Measurements from ENCODE around the gene WDR18.

Gene WDR18

DNA sequence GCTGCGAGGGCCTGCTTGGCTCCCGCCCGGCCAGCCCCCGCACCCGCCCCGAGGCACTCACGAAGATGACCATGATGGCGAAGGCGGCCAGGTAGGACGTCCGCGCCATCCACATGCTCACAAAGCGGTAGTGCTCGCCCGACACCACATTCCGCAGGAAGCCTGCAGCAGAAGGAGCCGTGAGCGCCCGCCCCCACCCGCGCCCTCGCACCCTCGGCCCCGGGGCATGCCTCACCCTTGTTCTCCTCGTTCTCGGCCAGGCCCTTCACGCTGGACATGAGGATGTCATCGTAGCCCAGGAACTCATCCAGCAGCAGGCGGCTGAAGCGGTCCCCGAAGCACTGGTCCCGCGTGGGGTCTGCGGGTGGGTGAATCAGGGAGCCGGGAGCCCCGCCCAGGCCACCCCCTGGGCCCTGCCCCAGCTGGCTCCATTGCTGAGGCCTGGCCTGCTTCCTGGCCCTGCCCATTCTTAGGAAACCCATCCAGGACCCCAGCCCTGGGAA, 27.7 kb downstream of the WDR18 start:
- TF ChIP-seq, protein P1, sequence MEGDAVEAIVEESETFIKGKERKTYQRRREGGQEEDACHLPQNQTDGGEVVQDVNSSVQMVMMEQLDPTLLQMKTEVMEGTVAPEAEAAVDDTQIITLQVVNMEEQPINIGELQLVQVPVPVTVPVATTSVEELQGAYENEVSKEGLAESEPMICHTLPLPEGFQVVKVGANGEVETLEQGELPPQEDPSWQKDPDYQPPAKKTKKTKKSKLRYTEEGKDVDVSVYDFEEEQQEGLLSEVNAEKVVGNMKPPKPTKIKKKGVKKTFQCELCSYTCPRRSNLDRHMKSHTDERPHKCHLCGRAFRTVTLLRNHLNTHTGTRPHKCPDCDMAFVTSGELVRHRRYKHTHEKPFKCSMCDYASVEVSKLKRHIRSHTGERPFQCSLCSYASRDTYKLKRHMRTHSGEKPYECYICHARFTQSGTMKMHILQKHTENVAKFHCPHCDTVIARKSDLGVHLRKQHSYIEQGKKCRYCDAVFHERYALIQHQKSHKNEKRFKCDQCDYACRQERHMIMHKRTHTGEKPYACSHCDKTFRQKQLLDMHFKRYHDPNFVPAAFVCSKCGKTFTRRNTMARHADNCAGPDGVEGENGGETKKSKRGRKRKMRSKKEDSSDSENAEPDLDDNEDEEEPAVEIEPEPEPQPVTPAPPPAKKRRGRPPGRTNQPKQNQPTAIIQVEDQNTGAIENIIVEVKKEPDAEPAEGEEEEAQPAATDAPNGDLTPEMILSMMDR (IDR thresholded peaks at IDR 0.05) = no peak

DNA sequence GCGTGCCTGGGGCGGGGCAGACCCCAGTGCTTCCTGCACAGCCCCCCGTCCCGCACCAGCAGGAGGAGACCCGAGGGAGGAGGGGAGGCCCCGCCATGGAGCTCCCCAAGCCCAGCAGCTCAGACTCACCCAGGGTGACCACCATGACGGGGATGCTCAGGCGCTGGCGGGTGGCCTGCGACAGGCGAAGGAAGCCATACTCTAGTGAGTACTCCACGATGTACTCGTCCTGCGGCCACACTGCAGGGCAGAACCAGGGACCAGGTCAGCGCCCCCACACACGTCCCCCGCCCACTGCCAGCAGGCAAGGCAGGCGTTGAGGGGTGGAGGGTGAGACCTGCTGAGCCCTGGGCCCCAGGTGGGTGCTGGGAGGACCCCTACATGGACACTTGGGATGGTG, 28.2 kb downstream of the WDR18 start:
- TF ChIP-seq, protein P1 (IDR thresholded peaks at IDR 0.05) = no peak

DNA sequence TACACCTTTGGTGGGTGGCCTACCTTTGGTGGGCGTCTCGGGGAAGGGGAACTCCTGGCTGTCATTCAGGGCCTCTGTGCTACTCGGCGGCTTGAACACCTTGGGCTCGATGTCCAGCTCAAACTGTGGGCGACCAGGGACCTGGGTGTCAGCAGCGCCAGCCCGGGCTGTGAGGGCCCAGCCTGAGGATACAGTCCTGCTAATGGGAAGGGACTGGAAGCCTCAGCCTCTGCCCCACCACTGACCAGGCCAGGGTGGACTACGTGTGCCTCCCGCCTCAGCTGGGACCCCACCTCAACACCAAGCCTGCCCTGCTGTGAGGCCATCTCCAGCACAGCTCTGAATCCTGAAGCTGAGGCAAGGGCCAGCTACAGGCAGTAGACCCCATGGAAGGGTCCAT, 29.1 kb downstream of the WDR18 start:
- TF ChIP-seq, protein P1 (IDR thresholded peaks at IDR 0.05) = no peak

DNA sequence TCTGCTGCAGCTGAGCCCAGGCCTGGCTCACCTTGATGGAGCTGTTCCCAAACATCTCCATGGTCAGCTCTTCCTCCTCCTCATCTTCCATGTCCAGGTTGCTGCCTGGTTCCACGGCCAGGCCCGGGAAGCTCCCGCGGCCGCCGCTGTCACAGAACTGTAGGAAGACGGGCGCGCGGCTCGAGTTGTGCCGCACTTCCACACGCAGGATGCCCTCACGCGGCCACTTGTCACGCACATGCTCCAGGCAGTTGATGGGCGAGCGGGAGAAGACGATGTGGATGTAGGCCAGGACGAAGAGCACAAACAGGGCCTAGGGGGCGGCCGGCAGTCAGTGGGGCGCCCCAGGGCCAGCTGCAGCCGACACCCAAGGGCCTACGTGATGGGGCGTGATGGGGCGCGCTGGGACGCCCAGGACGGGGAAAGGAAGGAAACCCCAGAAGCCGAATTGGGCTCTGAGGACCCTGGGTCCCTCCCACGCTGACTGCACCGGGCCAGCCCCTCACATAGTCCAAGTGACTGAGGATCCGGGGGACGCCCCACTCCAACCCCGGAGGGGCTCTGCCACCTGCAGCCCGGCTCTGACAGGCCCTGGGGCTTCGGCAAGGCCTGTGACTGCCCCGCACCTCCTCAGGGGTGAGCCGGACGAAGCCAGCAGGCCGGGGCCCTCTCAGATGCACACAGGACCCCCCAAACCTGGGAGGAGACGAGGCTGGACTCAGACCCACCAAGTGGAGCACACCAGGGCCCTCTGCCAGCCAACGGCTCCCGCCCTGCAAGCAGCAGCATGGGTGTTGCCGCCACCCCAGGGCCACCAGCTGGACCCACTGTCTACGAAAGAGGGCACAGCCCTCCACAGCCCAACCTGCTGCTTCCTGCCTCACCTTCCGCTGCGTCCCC, 30.3 kb downstream of the WDR18 start:
- TF ChIP-seq, protein P1 (IDR thresholded peaks at IDR 0.05) = no peak

DNA sequence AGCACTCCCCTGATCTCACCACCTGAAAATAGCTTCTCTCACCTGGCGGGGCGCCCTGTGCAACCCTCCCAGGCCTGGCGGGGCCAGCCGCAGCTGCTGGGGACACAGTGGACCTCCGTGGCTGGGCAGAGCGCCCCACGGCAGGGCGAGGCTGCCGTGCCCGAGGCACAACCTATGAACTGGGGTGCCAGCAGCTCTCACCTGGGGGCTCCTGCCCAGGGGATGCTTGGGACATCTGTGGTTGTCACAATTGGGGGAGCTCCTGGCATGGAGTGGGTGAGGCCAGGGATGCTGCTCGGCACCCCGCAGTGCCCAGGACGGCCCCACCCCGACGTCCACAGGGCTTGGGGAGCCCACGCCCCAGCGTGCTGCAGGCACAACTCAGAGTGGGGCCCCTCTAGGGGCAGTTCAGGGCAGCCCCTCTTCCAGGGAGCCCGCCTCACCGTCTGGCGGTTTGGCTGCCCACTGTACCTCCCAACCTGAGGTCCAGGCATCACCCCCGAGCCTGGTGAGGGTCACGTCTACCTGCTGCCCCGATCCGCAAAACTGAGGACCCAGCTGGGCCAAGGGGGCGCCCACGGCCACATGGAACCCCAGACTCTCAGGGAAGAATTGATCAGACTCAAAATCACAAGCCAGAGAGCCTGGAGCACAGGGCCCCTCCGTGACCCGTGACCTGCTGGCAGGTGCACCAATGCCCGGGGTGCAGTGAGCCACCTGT, 31.1 kb downstream of the WDR18 start:
- TF ChIP-seq, protein P1 (IDR thresholded peaks at IDR 0.05) = no peak

GRCh38 chr19:1015782-1016646, 31.9 kb downstream of the WDR18 start:
- TF ChIP-seq, protein P1 (IDR thresholded peaks at IDR 0.05) = no peak

GRCh38 chr19:1016647-1017114, 32.5 kb downstream of the WDR18 start:
- TF ChIP-seq, protein P1 (IDR thresholded peaks at IDR 0.05) = no peak

Measured in LNCAP (cell line).